ENCODE data around the gene SF3B3. TPM values are rescaled to one million over a fixed set of nuclear protein-coding genes. Genes with fewer than 3 reads are reported as not detected.
"Not testable (repeated sequence)": the region's sequence is repeated elsewhere in the genome, so short reads cannot be mapped to it uniquely, and the experiment has no call there.

SF3B3 gene
- total RNA-seq, 4 donors from 2014 or later = 48.5 to 119 (median 94.9) TPM

- Histone ChIP-seq H3K36me3 (peaks cover 0 to 56% (median 0%) of the 10 kb centered on the region in 3 donors), H3K27ac (no peak overlapping the region), H3K4me3 (no peak overlapping the region), H3K27me3 (no peaks in the 10 kb centered on the region), H3K9me3 (no peaks in the 10 kb centered on the region), H3K4me1 (peaks cover 0 to 33% (median 5%) of the 10 kb centered on the region in 4 donors)
- DNase-seq = no peak
- no peak for TF ChIP-seq POLR2A (IDR thresholded peaks at IDR 0.05)
- TF ChIP-seq CTCF (IDR thresholded peaks at IDR 0.05) = no peak
Observed at GRCh38 chr16:70527315-70527996, 3.8 kb downstream of the SF3B3 start.

- TF ChIP-seq POLR2A (IDR thresholded peaks at IDR 0.05) = no peak
- peak; percentile 11 to 66 (median 57) for TF ChIP-seq CTCF (IDR thresholded peaks at IDR 0.05)
- Histone ChIP-seq H3K36me3 (peaks cover 0 to 73% (median 0%) of the 10 kb centered on the region in 3 donors), H3K27ac (no peak overlapping the region), H3K4me3 (no peak overlapping the region), H3K4me1 (peaks cover 0 to 31% (median 3%) of the 10 kb centered on the region in 4 donors), H3K27me3 (no peaks in the 10 kb centered on the region), H3K9me3 (no peaks in the 10 kb centered on the region)
- DNase-seq = no peak
Observed at GRCh38 chr16:70529051-70529777, 5.6 kb downstream of the SF3B3 start.

GRCh38 chr16:70529954-70530353 lies 6.3 kb downstream of the SF3B3 start:
- not testable (repeated sequence) for H3K27me3 ChIP-seq, H3K9me3 ChIP-seq, DNase-seq, H3K27ac ChIP-seq, H3K4me3 ChIP-seq
- Histone ChIP-seq H3K36me3 (peaks cover 0 to 81% (median 0%) of the 10 kb centered on the region in 3 donors), H3K4me1 (peaks cover 0 to 28% (median 2%) of the 10 kb centered on the region in 4 donors)

- H3K36me3 ChIP-seq = peaks cover 0 to 100% (median 0%) of the 10 kb centered on the region in 3 donors
- no peak for TF ChIP-seq POLR2A (IDR thresholded peaks at IDR 0.05)
- TF ChIP-seq CTCF (IDR thresholded peaks at IDR 0.05) = no peak
- DNase-seq = no peak
- H3K4me1 ChIP-seq = no peaks in the 10 kb centered on the region
- no peaks in the 10 kb centered on the region for H3K9me3 ChIP-seq
- H3K27me3 ChIP-seq = no peaks in the 10 kb centered on the region
- no peak overlapping the region for H3K4me3 ChIP-seq
- no peak overlapping the region for H3K27ac ChIP-seq
Observed at GRCh38 chr16:70534971-70535370, 11.4 kb downstream of the SF3B3 start.

DNA sequence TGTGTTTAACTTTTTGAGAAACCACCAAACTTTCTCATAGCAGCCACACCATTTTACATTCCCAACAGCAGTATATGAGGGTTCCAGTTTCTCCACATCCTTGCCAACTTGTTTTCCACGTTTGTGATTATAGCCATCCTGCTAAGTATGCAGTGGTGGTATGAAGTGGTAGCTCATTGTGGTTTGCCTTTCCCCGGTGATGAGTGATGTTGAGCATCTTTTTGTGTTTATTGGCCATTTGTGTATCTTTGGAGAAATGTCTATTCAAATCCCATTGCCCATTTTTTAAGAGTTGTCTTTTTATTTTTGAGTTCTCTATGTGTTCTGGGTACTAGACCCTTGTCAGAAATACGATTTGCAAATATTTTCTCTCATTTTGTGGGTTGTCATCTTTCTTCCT lies 17.4 kb downstream of the SF3B3 start:
- no peak for DNase-seq
- H3K9me3 ChIP-seq = no peaks in the 10 kb centered on the region
- H3K36me3 ChIP-seq = peaks cover 0 to 100% (median 0%) of the 10 kb centered on the region in 3 donors
- TF ChIP-seq CTCF (IDR thresholded peaks at IDR 0.05) (no peak), POLR2A (IDR thresholded peaks at IDR 0.05) (no peak)
- H3K4me3 ChIP-seq = no peak overlapping the region
- H3K27me3 ChIP-seq = no peaks in the 10 kb centered on the region
- H3K4me1 ChIP-seq = no peaks in the 10 kb centered on the region
- H3K27ac ChIP-seq = no peak overlapping the region

DNA sequence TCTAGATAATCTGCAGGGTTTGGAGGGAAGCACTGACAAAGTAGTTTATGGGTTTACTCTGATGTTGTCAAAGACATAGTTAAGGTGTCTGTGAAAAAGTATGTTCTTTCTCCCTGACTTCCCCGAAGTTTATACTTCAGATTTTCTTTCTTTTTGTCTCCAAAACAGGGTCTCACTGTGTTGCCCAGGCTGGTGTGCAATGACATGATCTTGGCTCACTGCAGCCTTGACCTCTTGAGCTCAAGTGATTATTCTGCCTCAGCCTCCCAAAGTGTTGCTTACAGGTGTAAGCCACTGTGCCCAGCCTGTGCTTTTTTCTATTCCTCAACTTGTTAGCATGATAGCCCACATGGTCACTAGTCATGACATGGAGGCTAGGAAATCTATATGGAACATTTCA lies 20.9 kb downstream of the SF3B3 start:
- TF ChIP-seq CTCF (IDR thresholded peaks at IDR 0.05) (no peak), POLR2A (IDR thresholded peaks at IDR 0.05) (no peak)
- no peaks in the 10 kb centered on the region for H3K9me3 ChIP-seq
- H3K27ac ChIP-seq = no peak overlapping the region
- H3K4me1 ChIP-seq = no peaks in the 10 kb centered on the region
- peaks cover 0 to 99% (median 0%) of the 10 kb centered on the region in 3 donors for H3K36me3 ChIP-seq
- no peak for DNase-seq
- H3K27me3 ChIP-seq = no peaks in the 10 kb centered on the region
- H3K4me3 ChIP-seq = no peak overlapping the region
